Measurements from ENCODE around the gene PDAP1. TPM values are rescaled to one million over a fixed set of nuclear protein-coding genes. Genes with fewer than 3 reads are reported as not detected.

PDAP1 gene
- total and polyA plus RNA-seq, 2 of the 8 experiments (the other 6 are each of a cell fraction or from before 2014, with no cell fraction given) = 26.6 to 169 TPM

DNA sequence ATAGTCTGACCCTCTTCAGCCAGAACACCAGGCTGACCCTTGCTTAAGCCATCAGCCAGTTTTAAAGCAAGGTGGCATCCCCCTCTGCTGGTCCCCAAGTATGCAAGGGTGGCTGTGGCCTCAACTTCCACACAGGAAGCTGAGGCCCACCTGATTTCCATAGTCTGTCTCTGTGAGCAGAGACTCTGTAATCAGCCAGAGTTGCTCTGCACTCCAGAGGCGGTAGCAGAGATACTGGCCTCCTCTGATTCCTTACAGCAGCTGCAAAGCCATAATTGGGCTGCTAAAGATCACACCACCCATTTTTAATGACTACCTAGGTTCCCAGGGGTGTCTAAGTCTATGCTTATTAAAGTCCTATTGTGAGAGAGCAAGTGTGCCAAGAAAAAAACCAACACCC lies 1.8 kb downstream of the PDAP1 start:
- Histone ChIP-seq H4K8ac (ENCODE audit: extremely low read depth, insufficient read depth, low read length) (no peak overlapping the region), H3K4ac (replicated peaks; ENCODE audit: insufficient read length, low read depth, low read length) (no peak overlapping the region), H3K9ac (replicated peaks in 1 of 4; ENCODE audit: extremely low read depth in 1 of 4, low read depth in 3 of 4, low read length in 3 of 4) (no peak overlapping the region; a peak in 3 of 7 replicates), H3K4me3 (ENCODE audit: extremely low read depth in 1 of 4, insufficient read depth in 2 of 4, low read depth in 3 of 4, low read length in 4 of 4) (peak overlapping the region in 2 of 4 experiments; percentile 93 to 98; a peak in 3 of 8 replicates), H2BK20ac (ENCODE audit: low read length) (no peak overlapping the region), H2AFZ (ENCODE audit: low read length) (no peak overlapping the region), H3K27ac (ENCODE audit: low read depth, low read length) (no peak overlapping the region), H3K79me1 (ENCODE audit: low read depth, low read length) (peaks cover 27% of the 10 kb centered on the region), H2BK15ac (ENCODE audit: low read length) (no peak overlapping the region), H4K20me1 (replicated peaks in 1 of 2; ENCODE audit: control insufficient read depth in 1 of 2, insufficient read depth in 2 of 2, low read length in 2 of 2) (peaks cover 17 to 27% of the 10 kb centered on the region in 2 experiments), H3K18ac (ENCODE audit: extremely low read depth, low read length) (no peak overlapping the region), H3K79me2 (ENCODE audit: control insufficient read depth in 1 of 2, insufficient read depth in 2 of 2, low read length in 2 of 2) (peaks cover 34 to 73% of the 10 kb centered on the region in 2 experiments), H3K4me2 (ENCODE audit: insufficient read depth in 1 of 2, low read depth in 2 of 2, low read length in 2 of 2) (peak overlapping the region; percentile 74 to 87), H3K36me3 (ENCODE audit: control insufficient read depth in 2 of 4, insufficient read depth in 4 of 4, low read length in 3 of 4) (peaks cover 15 to 46% (median 26%) of the 10 kb centered on the region in 4 experiments), H3K4me1 (replicated peaks in 1 of 4; ENCODE audit: control insufficient read depth in 3 of 4, insufficient read depth in 4 of 4, low read length in 3 of 4) (peaks cover 0 to 5% (median 3%) of the 10 kb centered on the region in 4 experiments; a peak in 2 of 7 replicates), H4K91ac (replicated peaks; ENCODE audit: insufficient read length, low read length) (no peak overlapping the region), H2BK120ac (replicated peaks; ENCODE audit: low read depth, low read length) (no peak overlapping the region), H3K23ac (ENCODE audit: insufficient read length) (no peak overlapping the region), H2BK5ac (ENCODE audit: low read depth, low read length) (no peak overlapping the region), H4K5ac (ENCODE audit: insufficient read length, low read depth, low read length) (no peak overlapping the region), H3K56ac (replicated peaks; ENCODE audit: insufficient read length, low read depth, low read length) (no peak overlapping the region), H2BK12ac (ENCODE audit: low read depth, low read length) (no peak overlapping the region), H3K27me3 (replicated peaks in 1 of 4; ENCODE audit: control insufficient read depth in 3 of 4, extremely low read depth in 1 of 4, insufficient read depth in 3 of 4, low read length in 3 of 4) (no peaks in the 10 kb centered on the region), H2AK5ac (ENCODE audit: low read depth, low read length) (no peak overlapping the region), H3K9me3 (ENCODE audit: insufficient read depth in 2 of 2, low read depth in 1 of 2, low read length in 1 of 2) (no peaks in the 10 kb centered on the region), H3K23me2 (ENCODE audit: low read depth, low read length) (peaks cover 13% of the 10 kb centered on the region), H3K14ac (ENCODE audit: insufficient read length) (no peak overlapping the region)
- no peak for DNase-seq (ENCODE audit: low read depth in 1 of 2, low spot score in 2 of 2)
- ChIA-PET CTCF (ENCODE audit: partially characterized antibody) (interaction anchor here (1.3 to 1.5 kb wide), 3 partner anchors 9 to 42 kb away, joined by 3 to 6 read pairs (median 4); no protein-coding TSS in a partner anchor), POLR2A (ENCODE audit: partially characterized antibody) (interaction anchor here (1.0 to 8.4 kb wide), 9 partner anchors 9 to 54 kb away, joined by 3 to 150 read pairs (median 11); partner anchors contain the start of genes ARPC1B, CPSF4 and PTCD1)
- TF ChIP-seq CBX8 (IDR thresholded peaks at IDR 0.05; ENCODE audit: borderline replicate concordance, low read depth, low read length) = no peak
- TF ChIP-seq BACH1 (IDR thresholded peaks at IDR 0.05; ENCODE audit: low read length) = no peak
- TF ChIP-seq TAF7 (optimal IDR thresholded peaks at IDR 0.05; ENCODE audit: borderline replicate concordance, low read depth, low read length) = no peak
- TF ChIP-seq SP4 (IDR thresholded peaks at IDR 0.05; ENCODE audit: low read length) = no peak
- 75% methylated on average over 1 of the region's 1 CpG; no CpG with 5 or more reads in 1 of the 2 experiments for WGBS, 2 experiments (ENCODE audit: extremely low coverage in 1 of 2, insufficient coverage in 1 of 2, insufficient read length in 1 of 2, insufficient replicate concordance in 2 of 2, low coverage in 1 of 2, low lambda C conversion rate in 2 of 2, missing lambda C conversion rate in 1 of 2)
- FAIRE-seq = no peak
